Esophagus muscularis mucosa (tissue), 4 donors: ENCODE results near the gene CDH7. TPM values are rescaled to one million over a fixed set of nuclear protein-coding genes. Genes with fewer than 3 reads are reported as not detected.

ENCODE experiments used
- DNase-seq: peaks from one replicate; pipeline ENCODE4 v3.0.0-alpha.2; 2017; ENCODE audit errors: extremely low spot score
- H3K27ac ChIP-seq, 4 donors: fragments of 200-600 bp; sonication (generic); replicated peaks in 1 of 4; 1 replicate in 3 of 4; 2 replicates in 1 of 4; pipeline ENCODE4 v1.5.1; 2016 to 2019; ENCODE audit warnings: mild to moderate bottlenecking in 1 of 4
- H3K27me3 ChIP-seq, 4 donors: fragments of 200-600 bp; sonication (generic); one replicate each; pipeline versions ENCODE4 v1.5.1 to v1.6.0; 2016 to 2019
- H3K36me3 ChIP-seq, 4 donors: fragments of 200-600 bp; sonication (generic); one replicate each; pipeline ENCODE4 v1.5.1; 2016 to 2019
- H3K4me1 ChIP-seq, 4 donors: fragments of 200-600 bp; sonication (generic); one replicate each; pipeline ENCODE4 v1.5.1; 2016 to 2019
- H3K4me3 ChIP-seq, 4 donors: fragments of 200-600 bp; sonication (generic); 1 replicate in 2 of 4; 2 replicates in 2 of 4; pipeline ENCODE4 v1.5.1; 2016 to 2019; ENCODE audit warnings: mild to moderate bottlenecking in 4 of 4, moderate library complexity in 1 of 4
- H3K9me3 ChIP-seq, 4 donors: fragments of 200-600 bp; sonication (generic); 1 replicate in 3 of 4; 2 replicates in 1 of 4; pipeline ENCODE4 v1.5.1; 2016 to 2019
- CTCF ChIP-seq, 3 experiments: fragments of 200-600 bp in 2 of 3; fragments of 450-650 bp in 1 of 3; sonication (generic) in 2 of 3; IDR thresholded peaks; one replicate each; pipeline ENCODE4 v1.5.1; 2017 to 2019; ENCODE audit warnings: antibody characterized with exemption in 3 of 3, mild to moderate bottlenecking in 2 of 3, moderate library complexity in 1 of 3
- EP300 ChIP-seq: sonication (generic); formaldehyde crosslinking; IDR thresholded peaks from one replicate; pipeline ENCODE4 v1.6.1; 2017; ENCODE audit warnings: antibody characterized with exemption
- POLR2A ChIP-seq: fragments of 450-650 bp; IDR thresholded peaks from one replicate; pipeline ENCODE4 v1.6.1; 2017; ENCODE audit warnings: antibody characterized with exemption, moderate library complexity, mild to moderate bottlenecking, low read depth
- POLR2AphosphoS5 ChIP-seq, 2 donors: sonication (generic); formaldehyde crosslinking; IDR thresholded peaks; one replicate each; pipeline ENCODE4 v1.6.1; 2017; ENCODE audit warnings: antibody characterized with exemption in 2 of 2
- WGBS: methylation state at CpG from one replicate; pipeline ENCODE4 v1.1.5; 2018; 5-methylcytosine and 5-hydroxymethylcytosine counted together
- intact Hi-C: fragments of 100-400 bp; cut with DNase I; formaldehyde crosslinking; loops from one replicate; pipeline ENCODE4 v1.15.1; 2023
- total RNA-seq, 4 donors: library from RNA; depleted of rRNA; stranded (reverse); fragments of >200 nt; gene quantifications; one replicate each; pipeline versions ENCODE4 v1.1.0 to v1.2.1, GENCODE V29; 2016

The CDH7 gene
- total RNA-seq, 4 donors from 2014 or later: 0.06 to 0.33 TPM; not detected in 2

GRCh38 chr18:65762556-65762955, 11.7 kb downstream of the CDH7 start:
- intact Hi-C loops: no loop called here
- no peaks in the 10 kb centered on the region for H3K4me1 ChIP-seq

GRCh38 chr18:65767406-65767805, 16.6 kb downstream of the CDH7 start:
- TF ChIP-seq CTCF (IDR thresholded peaks at IDR 0.05) (no peak), POLR2AphosphoS5 (IDR thresholded peaks at IDR 0.05) (no peak), EP300 (no peak), POLR2A (no peak)
- H3K4me3 ChIP-seq: no peak overlapping the region
- H3K36me3 ChIP-seq: no peaks in the 10 kb centered on the region
- WGBS: 53% methylated on average over 2 of the region's 2 CpGs
- intact Hi-C loops: no loop called here
- no peaks in the 10 kb centered on the region for H3K4me1 ChIP-seq
- H3K27ac ChIP-seq: no peak overlapping the region
- H3K27me3 ChIP-seq: no peaks in the 10 kb centered on the region
- DNase-seq: no peak
- H3K9me3 ChIP-seq: no peaks in the 10 kb centered on the region

More at GRCh38 chr18:65762556-65762955, 11.7 kb downstream of the CDH7 start:
- Histone ChIP-seq H3K27me3 (no peaks in the 10 kb centered on the region), H3K9me3 (no peaks in the 10 kb centered on the region), H3K27ac (no peak overlapping the region), H3K4me3 (no peak overlapping the region), H3K36me3 (no peaks in the 10 kb centered on the region)
- DNase-seq: no peak
- 50% methylated on average over 2 of the region's 2 CpGs for WGBS
- TF ChIP-seq POLR2AphosphoS5 (IDR thresholded peaks at IDR 0.05): no peak
- no peak for TF ChIP-seq EP300
- TF ChIP-seq CTCF (IDR thresholded peaks at IDR 0.05): no peak
- TF ChIP-seq POLR2A: no peak

GRCh38 chr18:65768120-65768778, 17.4 kb downstream of the CDH7 start:
- Histone ChIP-seq H3K27me3 (no peaks in the 10 kb centered on the region), H3K4me1 (no peaks in the 10 kb centered on the region), H3K36me3 (no peaks in the 10 kb centered on the region), H3K4me3 (no peak overlapping the region), H3K9me3 (no peaks in the 10 kb centered on the region), H3K27ac (no peak overlapping the region)
- WGBS: 86% methylated on average over 15 of the region's 15 CpGs
- DNase-seq: no peak
- intact Hi-C loops: no loop called here
- TF ChIP-seq EP300 (no peak), POLR2AphosphoS5 (IDR thresholded peaks at IDR 0.05) (no peak), POLR2A (no peak), CTCF (IDR thresholded peaks at IDR 0.05) (no peak)

- TF ChIP-seq POLR2AphosphoS5 (IDR thresholded peaks at IDR 0.05) (no peak), CTCF (IDR thresholded peaks at IDR 0.05) (no peak), EP300 (no peak)
- H3K9me3 ChIP-seq: no peaks in the 10 kb centered on the region
- H3K36me3 ChIP-seq: no peaks in the 10 kb centered on the region
- intact Hi-C loops: no loop called here
- H3K27ac ChIP-seq: no peak overlapping the region
- 78% methylated on average over 4 of the region's 4 CpGs for WGBS
- H3K4me1 ChIP-seq: no peaks in the 10 kb centered on the region
- H3K27me3 ChIP-seq: no peaks in the 10 kb centered on the region
- H3K4me3 ChIP-seq: no peak overlapping the region
- no peak for DNase-seq
Observed at GRCh38 chr18:65769652-65770051, 18.8 kb downstream of the CDH7 start.

GRCh38 chr18:65786474-65786873, 35.7 kb downstream of the CDH7 start:
- Histone ChIP-seq H3K4me1 (no peaks in the 10 kb centered on the region), H3K9me3 (no peaks in the 10 kb centered on the region), H3K36me3 (no peaks in the 10 kb centered on the region), H3K27ac (no peak overlapping the region), H3K27me3 (no peaks in the 10 kb centered on the region), H3K4me3 (no peak overlapping the region)
- 60% methylated on average over 2 of the region's 2 CpGs for WGBS
- no peak for DNase-seq
- no peak for TF ChIP-seq POLR2AphosphoS5 (IDR thresholded peaks at IDR 0.05)
- no peak for TF ChIP-seq CTCF (IDR thresholded peaks at IDR 0.05)
- TF ChIP-seq EP300: no peak
- no peak for TF ChIP-seq POLR2A
- intact Hi-C loops: no loop called here
